ENCODE data around the gene WDFY3. TPM values are rescaled to one million over a fixed set of nuclear protein-coding genes. Genes with fewer than 3 reads are reported as not detected.

Gene WDFY3
- total and polyA plus RNA-seq, 2 experiments from 2014 or later, result 8.0 to 89.0 TPM

DNA sequence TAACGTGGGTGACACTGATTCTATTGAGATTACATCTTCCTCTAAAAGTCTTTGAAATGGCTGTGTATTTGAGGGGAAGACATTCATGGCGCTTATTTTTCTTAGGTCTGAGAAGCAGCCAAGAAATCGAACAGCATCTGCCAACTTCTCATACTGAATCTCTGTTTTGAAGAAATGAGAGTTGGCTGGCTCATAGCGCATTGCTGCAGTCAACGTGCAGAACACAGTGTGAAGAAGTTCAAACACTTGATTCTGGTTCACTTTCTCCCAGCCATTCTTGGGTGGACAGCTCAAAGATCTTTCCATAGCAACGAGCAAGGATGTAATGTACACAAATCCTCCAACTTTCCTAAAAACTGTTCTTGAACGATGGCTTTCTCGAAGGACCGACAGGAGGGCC lies 156.5 kb downstream of the WDFY3 start (continued):
- TF ChIP-seq NANOG (IDR thresholded peaks at IDR 0.05; ENCODE audit: borderline replicate concordance), result no peak
- TF ChIP-seq ZNF114 (CRISPR knock-in tag; IDR thresholded peaks at IDR 0.05), result no peak
- TF ChIP-seq JUNB (IDR thresholded peaks at IDR 0.05; ENCODE audit: unreplicated experiment), result no peak
- TF ChIP-seq EZH2phosphoT487 (IDR thresholded peaks at IDR 0.05; ENCODE audit: unreplicated experiment), result no peak
- TF ChIP-seq, protein P1, sequence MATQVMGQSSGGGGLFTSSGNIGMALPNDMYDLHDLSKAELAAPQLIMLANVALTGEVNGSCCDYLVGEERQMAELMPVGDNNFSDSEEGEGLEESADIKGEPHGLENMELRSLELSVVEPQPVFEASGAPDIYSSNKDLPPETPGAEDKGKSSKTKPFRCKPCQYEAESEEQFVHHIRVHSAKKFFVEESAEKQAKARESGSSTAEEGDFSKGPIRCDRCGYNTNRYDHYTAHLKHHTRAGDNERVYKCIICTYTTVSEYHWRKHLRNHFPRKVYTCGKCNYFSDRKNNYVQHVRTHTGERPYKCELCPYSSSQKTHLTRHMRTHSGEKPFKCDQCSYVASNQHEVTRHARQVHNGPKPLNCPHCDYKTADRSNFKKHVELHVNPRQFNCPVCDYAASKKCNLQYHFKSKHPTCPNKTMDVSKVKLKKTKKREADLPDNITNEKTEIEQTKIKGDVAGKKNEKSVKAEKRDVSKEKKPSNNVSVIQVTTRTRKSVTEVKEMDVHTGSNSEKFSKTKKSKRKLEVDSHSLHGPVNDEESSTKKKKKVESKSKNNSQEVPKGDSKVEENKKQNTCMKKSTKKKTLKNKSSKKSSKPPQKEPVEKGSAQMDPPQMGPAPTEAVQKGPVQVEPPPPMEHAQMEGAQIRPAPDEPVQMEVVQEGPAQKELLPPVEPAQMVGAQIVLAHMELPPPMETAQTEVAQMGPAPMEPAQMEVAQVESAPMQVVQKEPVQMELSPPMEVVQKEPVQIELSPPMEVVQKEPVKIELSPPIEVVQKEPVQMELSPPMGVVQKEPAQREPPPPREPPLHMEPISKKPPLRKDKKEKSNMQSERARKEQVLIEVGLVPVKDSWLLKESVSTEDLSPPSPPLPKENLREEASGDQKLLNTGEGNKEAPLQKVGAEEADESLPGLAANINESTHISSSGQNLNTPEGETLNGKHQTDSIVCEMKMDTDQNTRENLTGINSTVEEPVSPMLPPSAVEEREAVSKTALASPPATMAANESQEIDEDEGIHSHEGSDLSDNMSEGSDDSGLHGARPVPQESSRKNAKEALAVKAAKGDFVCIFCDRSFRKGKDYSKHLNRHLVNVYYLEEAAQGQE (IDR thresholded peaks at IDR 0.05; ENCODE audit: unreplicated experiment), result no peak

DNA sequence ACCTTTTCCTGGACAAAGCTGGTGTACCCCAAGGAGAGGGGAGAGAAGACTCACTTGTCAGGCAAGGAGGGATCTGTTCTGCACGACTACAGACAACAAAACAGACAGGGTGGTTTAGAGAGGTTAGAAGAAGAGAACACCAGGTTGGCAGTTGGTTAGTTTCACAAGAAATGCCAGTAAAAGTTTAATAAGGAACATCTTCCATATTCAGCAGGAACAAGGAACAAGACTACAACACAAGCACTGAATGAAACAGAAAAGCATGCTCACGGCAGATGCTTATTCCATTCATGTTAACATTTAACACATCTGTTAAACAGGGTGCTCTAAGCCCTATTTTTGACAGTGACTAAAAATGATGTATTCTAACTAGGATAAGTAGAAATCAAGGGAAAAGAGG lies 158.2 kb downstream of the WDFY3 start:
- 0 out of 2 replicates have a peak, but pooled peaks cover 4% of the 10 kb centered on the region for H3K36me3 ChIP-seq (ENCODE audit: insufficient read depth)
- H4K20me1 ChIP-seq (replicated peaks; ENCODE audit: insufficient read depth), result no peaks in the 10 kb centered on the region; the same call in 1 of the 2 replicates
- TF ChIP-seq EZH2 (IDR thresholded peaks at IDR 0.05; ENCODE audit: low read depth, unreplicated experiment) (no peak), EZH2phosphoT487 (IDR thresholded peaks at IDR 0.05; ENCODE audit: unreplicated experiment) (no peak), JUNB (IDR thresholded peaks at IDR 0.05; ENCODE audit: unreplicated experiment) (no peak), CREB1 (CRISPR knock-in tag; IDR thresholded peaks at IDR 0.05; ENCODE audit: low read depth) (no peak), ZNF331 (CRISPR knock-in tag; IDR thresholded peaks at IDR 0.05; ENCODE audit: low read depth) (no peak), STAT1 (IDR thresholded peaks at IDR 0.05; ENCODE audit: unreplicated experiment) (no peak), POLR2AphosphoS5 (IDR thresholded peaks at IDR 0.05; ENCODE audit: low read depth) (no peak), NANOG (IDR thresholded peaks at IDR 0.05; ENCODE audit: borderline replicate concordance) (no peak), ZNF114 (CRISPR knock-in tag; IDR thresholded peaks at IDR 0.05) (no peak)
- TF ChIP-seq, protein P2, sequence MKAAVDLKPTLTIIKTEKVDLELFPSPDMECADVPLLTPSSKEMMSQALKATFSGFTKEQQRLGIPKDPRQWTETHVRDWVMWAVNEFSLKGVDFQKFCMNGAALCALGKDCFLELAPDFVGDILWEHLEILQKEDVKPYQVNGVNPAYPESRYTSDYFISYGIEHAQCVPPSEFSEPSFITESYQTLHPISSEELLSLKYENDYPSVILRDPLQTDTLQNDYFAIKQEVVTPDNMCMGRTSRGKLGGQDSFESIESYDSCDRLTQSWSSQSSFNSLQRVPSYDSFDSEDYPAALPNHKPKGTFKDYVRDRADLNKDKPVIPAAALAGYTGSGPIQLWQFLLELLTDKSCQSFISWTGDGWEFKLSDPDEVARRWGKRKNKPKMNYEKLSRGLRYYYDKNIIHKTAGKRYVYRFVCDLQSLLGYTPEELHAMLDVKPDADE (IDR thresholded peaks at IDR 0.05), result no peak
- TF ChIP-seq, protein P3, sequence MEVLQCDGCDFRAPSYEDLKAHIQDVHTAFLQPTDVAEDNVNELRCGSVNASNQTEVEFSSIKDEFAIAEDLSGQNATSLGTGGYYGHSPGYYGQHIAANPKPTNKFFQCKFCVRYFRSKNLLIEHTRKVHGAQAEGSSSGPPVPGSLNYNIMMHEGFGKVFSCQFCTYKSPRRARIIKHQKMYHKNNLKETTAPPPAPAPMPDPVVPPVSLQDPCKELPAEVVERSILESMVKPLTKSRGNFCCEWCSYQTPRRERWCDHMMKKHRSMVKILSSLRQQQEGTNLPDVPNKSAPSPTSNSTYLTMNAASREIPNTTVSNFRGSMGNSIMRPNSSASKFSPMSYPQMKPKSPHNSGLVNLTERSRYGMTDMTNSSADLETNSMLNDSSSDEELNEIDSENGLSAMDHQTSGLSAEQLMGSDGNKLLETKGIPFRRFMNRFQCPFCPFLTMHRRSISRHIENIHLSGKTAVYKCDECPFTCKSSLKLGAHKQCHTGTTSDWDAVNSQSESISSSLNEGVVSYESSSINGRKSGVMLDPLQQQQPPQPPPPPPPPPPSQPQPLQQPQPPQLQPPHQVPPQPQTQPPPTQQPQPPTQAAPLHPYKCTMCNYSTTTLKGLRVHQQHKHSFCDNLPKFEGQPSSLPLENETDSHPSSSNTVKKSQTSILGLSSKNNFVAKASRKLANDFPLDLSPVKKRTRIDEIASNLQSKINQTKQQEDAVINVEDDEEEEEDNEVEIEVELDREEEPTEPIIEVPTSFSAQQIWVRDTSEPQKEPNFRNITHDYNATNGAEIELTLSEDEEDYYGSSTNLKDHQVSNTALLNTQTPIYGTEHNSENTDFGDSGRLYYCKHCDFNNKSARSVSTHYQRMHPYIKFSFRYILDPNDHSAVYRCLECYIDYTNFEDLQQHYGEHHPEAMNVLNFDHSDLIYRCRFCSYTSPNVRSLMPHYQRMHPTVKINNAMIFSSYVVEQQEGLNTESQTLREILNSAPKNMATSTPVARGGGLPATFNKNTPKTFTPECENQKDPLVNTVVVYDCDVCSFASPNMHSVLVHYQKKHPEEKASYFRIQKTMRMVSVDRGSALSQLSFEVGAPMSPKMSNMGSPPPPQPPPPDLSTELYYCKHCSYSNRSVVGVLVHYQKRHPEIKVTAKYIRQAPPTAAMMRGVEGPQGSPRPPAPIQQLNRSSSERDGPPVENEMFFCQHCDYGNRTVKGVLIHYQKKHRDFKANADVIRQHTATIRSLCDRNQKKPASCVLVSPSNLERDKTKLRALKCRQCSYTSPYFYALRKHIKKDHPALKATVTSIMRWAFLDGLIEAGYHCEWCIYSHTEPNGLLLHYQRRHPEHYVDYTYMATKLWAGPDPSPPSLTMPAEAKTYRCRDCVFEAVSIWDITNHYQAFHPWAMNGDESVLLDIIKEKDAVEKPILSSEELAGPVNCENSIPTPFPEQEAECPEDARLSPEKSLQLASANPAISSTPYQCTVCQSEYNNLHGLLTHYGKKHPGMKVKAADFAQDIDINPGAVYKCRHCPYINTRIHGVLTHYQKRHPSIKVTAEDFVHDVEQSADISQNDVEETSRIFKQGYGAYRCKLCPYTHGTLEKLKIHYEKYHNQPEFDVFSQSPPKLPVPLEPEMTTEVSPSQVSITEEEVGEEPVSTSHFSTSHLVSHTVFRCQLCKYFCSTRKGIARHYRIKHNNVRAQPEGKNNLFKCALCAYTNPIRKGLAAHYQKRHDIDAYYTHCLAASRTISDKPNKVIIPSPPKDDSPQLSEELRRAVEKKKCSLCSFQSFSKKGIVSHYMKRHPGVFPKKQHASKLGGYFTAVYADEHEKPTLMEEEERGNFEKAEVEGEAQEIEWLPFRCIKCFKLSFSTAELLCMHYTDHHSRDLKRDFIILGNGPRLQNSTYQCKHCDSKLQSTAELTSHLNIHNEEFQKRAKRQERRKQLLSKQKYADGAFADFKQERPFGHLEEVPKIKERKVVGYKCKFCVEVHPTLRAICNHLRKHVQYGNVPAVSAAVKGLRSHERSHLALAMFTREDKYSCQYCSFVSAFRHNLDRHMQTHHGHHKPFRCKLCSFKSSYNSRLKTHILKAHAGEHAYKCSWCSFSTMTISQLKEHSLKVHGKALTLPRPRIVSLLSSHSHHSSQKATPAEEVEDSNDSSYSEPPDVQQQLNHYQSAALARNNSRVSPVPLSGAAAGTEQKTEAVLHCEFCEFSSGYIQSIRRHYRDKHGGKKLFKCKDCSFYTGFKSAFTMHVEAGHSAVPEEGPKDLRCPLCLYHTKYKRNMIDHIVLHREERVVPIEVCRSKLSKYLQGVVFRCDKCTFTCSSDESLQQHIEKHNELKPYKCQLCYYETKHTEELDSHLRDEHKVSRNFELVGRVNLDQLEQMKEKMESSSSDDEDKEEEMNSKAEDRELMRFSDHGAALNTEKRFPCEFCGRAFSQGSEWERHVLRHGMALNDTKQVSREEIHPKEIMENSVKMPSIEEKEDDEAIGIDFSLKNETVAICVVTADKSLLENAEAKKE (CRISPR knock-in tag; IDR thresholded peaks at IDR 0.05), result no peak
- TF ChIP-seq, protein P4, sequence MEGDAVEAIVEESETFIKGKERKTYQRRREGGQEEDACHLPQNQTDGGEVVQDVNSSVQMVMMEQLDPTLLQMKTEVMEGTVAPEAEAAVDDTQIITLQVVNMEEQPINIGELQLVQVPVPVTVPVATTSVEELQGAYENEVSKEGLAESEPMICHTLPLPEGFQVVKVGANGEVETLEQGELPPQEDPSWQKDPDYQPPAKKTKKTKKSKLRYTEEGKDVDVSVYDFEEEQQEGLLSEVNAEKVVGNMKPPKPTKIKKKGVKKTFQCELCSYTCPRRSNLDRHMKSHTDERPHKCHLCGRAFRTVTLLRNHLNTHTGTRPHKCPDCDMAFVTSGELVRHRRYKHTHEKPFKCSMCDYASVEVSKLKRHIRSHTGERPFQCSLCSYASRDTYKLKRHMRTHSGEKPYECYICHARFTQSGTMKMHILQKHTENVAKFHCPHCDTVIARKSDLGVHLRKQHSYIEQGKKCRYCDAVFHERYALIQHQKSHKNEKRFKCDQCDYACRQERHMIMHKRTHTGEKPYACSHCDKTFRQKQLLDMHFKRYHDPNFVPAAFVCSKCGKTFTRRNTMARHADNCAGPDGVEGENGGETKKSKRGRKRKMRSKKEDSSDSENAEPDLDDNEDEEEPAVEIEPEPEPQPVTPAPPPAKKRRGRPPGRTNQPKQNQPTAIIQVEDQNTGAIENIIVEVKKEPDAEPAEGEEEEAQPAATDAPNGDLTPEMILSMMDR (conservative IDR thresholded peaks at IDR 0.05; ENCODE audit: low read depth in 2 of 2), result no peak
- H3K4me1 ChIP-seq (ENCODE audit: insufficient read depth), result no peaks in the 10 kb centered on the region
- H3K27ac Mint-ChIP-seq, result peak overlapping the region; percentile 65; the same call in 1 of the 2 replicates
- peaks cover 14% of the 10 kb centered on the region; the same call in 2 of the 3 replicates for H3K36me3 Mint-ChIP-seq (ENCODE audit: low read depth)
- no peaks in the 10 kb centered on the region for H3K4me1 Mint-ChIP-seq
- no peaks in the 10 kb centered on the region for H3K79me2 ChIP-seq (replicated peaks; ENCODE audit: insufficient read depth)
- no peak overlapping the region for H3K4me2 ChIP-seq
- no peaks in the 10 kb centered on the region for H3K9me3 Mint-ChIP-seq
- H3K9me2 ChIP-seq (ENCODE audit: insufficient read depth), result no peaks in the 10 kb centered on the region
- no peak overlapping the region for H3K27ac ChIP-seq (ENCODE audit: low read depth)
- H3K27me3 Mint-ChIP-seq (ENCODE audit: insufficient read depth, low read depth, poor library complexity), result no peaks in the 10 kb centered on the region
- no peak overlapping the region for H3K4me3 Mint-ChIP-seq
- no peak for ATAC-seq
- no peak overlapping the region for H2AFZ ChIP-seq
- no peak overlapping the region for H3K4me3 ChIP-seq
- DNase-seq (ENCODE audit: low spot score), result no peak
- H3K27me3 ChIP-seq (ENCODE audit: insufficient read depth), result no peaks in the 10 kb centered on the region
- no peaks in the 10 kb centered on the region for H3F3A ChIP-seq (replicated peaks; ENCODE audit: low read depth)
